ENCODE data around the gene ISOC2. TPM values are rescaled to one million over a fixed set of nuclear protein-coding genes. Genes with fewer than 3 reads are reported as not detected.

The ISOC2 gene
- total and polyA plus RNA-seq, 9 of the 15 experiments (the other 6 are each of a cell fraction or from before 2014, with no cell fraction given) = 1.2 to 229 (median 58.3) TPM

DNA sequence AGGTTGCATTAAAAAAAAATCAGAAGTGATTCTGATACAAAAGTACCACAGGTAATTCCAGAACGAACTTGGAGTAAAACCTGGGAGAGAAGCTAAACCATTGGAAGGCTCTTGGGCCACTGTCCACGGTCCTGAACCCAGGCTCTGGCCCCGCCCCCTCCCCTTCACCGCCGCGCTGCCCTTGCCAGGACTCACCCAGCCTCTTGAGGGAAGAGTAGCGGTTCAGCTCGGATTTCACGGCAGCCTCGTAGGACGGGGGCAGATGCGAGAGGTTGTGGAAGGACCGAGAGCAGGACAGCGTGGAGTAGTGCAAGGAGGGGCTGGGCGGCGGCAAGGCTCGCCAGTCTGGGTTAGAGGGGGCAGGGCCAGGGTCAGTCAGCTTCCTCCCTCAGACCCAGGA lies 24.0 kb downstream of the ISOC2 start (continued):
- TF ChIP-seq, protein P1, sequence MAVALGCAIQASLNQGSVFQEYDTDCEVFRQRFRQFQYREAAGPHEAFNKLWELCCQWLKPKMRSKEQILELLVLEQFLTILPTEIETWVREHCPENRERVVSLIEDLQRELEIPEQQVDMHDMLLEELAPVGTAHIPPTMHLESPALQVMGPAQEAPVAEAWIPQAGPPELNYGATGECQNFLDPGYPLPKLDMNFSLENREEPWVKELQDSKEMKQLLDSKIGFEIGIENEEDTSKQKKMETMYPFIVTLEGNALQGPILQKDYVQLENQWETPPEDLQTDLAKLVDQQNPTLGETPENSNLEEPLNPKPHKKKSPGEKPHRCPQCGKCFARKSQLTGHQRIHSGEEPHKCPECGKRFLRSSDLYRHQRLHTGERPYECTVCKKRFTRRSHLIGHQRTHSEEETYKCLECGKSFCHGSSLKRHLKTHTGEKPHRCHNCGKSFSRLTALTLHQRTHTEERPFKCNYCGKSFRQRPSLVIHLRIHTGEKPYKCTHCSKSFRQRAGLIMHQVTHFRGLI (CRISPR knock-in tag; IDR thresholded peaks at IDR 0.05) = no peak
- TF ChIP-seq EWSR1 (IDR thresholded peaks at IDR 0.05; ENCODE audit: borderline replicate concordance, low read depth, partially characterized antibody) (no peak), ZNF408 (CRISPR knock-in tag; IDR thresholded peaks at IDR 0.05; ENCODE audit: low read depth) (no peak), TCF7 (IDR thresholded peaks at IDR 0.05; ENCODE audit: borderline replicate concordance) (no peak), NFYB (IDR thresholded peaks at IDR 0.05; ENCODE audit: extremely low read depth, insufficient read length) (no peak), HDAC1 (IDR thresholded peaks at IDR 0.05) (peak in 1 of 2 experiments; percentile 50; a peak in 2 of 4 replicates), HCFC1 (IDR thresholded peaks at IDR 0.05; ENCODE audit: low read depth, low read length) (peak; percentile 41; the same call in 1 of the 2 replicates), ZNF766 (CRISPR knock-in tag; conservative IDR thresholded peaks at IDR 0.05) (peak; percentile 91), ATF3 (IDR thresholded peaks at IDR 0.05) (no peak), ATF3 (CRISPR knock-in tag; conservative IDR thresholded peaks at IDR 0.05) (no peak), KLF6 (CRISPR knock-in tag; IDR thresholded peaks at IDR 0.05; ENCODE audit: borderline replicate concordance) (no peak), ZNF197 (CRISPR knock-in tag; IDR thresholded peaks at IDR 0.05; ENCODE audit: low read depth) (peak; percentile 89), HSF4 (CRISPR knock-in tag; IDR thresholded peaks at IDR 0.05; ENCODE audit: borderline replicate concordance) (no peak), MLLT1 (IDR thresholded peaks at IDR 0.05) (no peak), SREBF2 (CRISPR knock-in tag; IDR thresholded peaks at IDR 0.05) (no peak), POLR2B (IDR thresholded peaks at IDR 0.05; ENCODE audit: low read depth, partially characterized antibody) (no peak)
- TF ChIP-seq, protein P2, sequence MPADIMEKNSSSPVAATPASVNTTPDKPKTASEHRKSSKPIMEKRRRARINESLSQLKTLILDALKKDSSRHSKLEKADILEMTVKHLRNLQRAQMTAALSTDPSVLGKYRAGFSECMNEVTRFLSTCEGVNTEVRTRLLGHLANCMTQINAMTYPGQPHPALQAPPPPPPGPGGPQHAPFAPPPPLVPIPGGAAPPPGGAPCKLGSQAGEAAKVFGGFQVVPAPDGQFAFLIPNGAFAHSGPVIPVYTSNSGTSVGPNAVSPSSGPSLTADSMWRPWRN (IDR thresholded peaks at IDR 0.05; ENCODE audit: low read depth) = no peak
- TF ChIP-seq, protein P3, sequence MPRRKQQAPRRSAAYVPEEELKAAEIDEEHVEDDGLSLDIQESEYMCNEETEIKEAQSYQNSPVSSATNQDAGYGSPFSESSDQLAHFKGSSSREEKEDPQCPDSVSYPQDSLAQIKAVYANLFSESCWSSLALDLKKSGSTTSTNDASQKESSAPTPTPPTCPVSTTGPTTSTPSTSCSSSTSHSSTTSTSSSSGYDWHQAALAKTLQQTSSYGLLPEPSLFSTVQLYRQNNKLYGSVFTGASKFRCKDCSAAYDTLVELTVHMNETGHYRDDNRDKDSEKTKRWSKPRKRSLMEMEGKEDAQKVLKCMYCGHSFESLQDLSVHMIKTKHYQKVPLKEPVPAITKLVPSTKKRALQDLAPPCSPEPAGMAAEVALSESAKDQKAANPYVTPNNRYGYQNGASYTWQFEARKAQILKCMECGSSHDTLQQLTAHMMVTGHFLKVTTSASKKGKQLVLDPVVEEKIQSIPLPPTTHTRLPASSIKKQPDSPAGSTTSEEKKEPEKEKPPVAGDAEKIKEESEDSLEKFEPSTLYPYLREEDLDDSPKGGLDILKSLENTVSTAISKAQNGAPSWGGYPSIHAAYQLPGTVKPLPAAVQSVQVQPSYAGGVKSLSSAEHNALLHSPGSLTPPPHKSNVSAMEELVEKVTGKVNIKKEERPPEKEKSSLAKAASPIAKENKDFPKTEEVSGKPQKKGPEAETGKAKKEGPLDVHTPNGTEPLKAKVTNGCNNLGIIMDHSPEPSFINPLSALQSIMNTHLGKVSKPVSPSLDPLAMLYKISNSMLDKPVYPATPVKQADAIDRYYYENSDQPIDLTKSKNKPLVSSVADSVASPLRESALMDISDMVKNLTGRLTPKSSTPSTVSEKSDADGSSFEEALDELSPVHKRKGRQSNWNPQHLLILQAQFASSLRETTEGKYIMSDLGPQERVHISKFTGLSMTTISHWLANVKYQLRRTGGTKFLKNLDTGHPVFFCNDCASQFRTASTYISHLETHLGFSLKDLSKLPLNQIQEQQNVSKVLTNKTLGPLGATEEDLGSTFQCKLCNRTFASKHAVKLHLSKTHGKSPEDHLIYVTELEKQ (CRISPR knock-in tag; IDR thresholded peaks at IDR 0.05) = no peak
- TF ChIP-seq, protein P4, sequence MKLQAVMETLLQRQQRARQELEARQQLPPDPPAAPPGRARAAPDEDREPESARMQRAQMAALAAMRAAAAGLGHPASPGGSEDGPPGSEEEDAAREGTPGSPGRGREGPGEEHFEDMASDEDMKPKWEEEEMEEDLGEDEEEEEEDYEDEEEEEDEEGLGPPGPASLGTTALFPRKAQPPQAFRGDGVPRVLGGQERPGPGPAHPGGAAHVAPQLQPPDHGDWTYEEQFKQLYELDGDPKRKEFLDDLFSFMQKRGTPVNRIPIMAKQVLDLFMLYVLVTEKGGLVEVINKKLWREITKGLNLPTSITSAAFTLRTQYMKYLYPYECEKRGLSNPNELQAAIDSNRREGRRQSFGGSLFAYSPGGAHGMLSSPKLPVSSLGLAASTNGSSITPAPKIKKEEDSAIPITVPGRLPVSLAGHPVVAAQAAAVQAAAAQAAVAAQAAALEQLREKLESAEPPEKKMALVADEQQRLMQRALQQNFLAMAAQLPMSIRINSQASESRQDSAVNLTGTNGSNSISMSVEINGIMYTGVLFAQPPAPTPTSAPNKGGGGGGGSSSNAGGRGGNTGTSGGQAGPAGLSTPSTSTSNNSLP (IDR thresholded peaks at IDR 0.05; ENCODE audit: borderline replicate concordance, low read depth, low read length) = no peak
